NCI-H774 (cell line): ENCODE results near the gene IFTAP.

Experiments
- DNase-seq: peaks from one replicate; lab custom pipeline; 2025; lab: John Stamatoyannopoulos, UW

Gene IFTAP, protein sequence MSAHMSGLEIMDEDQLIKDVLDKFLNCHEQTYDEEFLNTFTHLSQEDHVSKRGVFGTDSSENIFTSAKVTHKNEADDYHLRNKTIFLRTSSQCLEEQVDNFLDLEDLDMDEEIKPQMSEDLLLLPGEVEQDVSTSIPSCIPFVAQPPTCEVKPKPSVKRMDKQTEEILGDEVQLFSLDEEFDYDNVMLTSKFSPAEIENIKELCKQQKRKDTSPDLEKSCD

DNA sequence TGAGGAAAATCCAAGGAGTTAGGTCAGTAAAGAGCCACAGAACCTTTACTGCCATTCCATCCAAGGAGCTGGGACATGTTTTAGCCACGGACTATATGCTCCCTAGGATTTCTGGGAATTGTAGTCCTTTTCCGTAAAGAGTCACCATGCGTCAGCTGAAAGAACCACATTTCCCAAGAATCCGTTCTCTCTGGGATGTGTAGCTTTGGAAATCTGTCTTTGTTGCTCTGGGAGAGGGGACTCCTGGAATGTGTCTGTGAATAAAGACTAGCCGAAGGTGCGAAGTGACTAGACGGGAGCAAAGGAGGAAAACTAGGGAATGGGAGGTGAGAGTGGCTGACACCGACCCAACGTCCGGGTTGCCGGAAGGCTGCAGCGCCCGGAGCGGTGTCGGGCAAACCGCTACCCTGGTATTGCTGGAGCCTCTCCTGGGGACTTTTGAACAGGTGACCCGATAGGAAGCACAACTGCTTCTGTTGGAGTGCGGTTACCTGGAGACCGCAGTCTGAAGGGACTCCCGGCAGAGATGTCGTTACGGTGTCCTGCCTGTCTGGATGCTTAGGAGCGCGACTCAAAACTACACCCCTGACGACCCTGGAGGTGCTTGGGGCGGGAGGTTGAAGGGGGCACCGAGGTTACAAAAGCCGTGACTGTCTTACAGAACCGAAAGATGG lies at the start of gene IFTAP:
Gene IFTAP (plus strand): TSS at position 187 of the 674 bp plus-strand sequence. CDS start 15,602 bp downstream, outside the sequence.
- peak; percentile 86 for DNase-seq

DNA sequence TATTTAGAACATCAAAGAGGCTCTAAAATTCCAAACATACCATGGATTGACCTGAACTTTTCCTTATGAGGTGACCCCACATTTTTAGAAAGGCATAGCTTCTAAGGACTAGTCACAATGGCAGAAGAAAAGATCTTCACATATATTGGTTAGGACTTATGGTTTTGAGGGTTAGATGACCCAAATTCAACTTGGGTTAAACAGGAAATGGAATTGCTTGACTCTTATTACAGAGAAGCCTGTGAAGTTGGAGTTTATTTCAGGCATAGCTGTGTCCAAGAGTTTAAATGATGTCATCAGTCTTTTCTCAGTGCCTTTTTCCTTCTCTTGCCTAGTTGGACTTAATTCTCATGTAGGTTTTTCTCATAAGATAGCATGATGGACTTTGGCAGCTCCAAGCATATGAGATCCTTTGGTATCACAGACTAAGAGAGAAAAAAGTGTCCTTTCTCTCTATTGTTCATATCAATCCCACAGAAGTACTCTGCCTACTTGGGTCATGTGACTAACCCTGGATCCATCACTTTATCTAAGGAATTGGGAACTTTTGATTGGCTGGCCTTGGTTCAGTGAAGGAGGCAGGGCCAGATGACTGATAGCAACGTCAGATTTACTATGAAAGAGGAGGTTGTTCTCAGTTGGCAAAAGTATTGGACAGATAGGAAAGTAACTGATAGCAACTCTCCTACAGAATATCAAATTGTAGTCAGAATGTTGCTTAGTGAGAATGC lies 43.8 kb upstream of the IFTAP start:
- no peak for DNase-seq

DNA sequence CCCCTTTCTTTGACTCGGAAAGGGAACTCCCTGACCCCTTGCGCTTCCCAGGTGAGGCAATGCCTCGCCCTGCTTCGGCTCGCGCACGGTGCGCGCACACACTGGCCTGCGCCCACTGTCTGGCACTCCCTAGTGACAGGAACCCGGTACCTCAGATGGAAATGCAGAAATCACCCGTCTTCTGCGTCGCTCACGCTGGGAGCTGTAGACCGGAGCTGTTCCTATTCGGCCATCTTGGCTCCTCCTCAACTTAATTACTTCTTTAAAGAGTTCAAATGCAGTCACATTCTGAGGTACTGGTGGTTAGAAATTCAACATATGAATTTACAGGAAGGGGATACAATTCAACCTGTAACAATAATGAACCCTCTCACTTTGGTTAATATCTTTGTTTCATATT lies 36.9 kb upstream of the IFTAP start:
- DNase-seq: peak; percentile 28

DNA sequence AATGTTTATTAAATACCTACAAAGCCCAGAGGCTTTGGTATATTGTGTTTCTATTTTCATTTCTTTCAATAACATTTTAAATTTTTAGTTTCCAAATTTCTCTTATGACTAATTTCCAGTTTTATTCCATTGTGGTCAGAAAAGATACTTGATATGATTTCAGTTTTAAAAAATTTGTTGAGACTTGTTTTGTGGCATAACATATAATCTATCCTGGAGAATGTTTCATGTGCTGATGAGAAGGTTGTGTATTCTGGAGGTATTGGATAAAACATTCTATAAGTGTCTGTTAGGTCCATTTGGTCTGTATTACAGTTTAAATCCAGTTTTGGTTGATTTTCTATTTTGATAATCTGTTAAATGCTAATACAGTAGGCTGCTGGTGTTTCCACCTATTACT lies 36.3 kb upstream of the IFTAP start:
- no peak for DNase-seq

DNA sequence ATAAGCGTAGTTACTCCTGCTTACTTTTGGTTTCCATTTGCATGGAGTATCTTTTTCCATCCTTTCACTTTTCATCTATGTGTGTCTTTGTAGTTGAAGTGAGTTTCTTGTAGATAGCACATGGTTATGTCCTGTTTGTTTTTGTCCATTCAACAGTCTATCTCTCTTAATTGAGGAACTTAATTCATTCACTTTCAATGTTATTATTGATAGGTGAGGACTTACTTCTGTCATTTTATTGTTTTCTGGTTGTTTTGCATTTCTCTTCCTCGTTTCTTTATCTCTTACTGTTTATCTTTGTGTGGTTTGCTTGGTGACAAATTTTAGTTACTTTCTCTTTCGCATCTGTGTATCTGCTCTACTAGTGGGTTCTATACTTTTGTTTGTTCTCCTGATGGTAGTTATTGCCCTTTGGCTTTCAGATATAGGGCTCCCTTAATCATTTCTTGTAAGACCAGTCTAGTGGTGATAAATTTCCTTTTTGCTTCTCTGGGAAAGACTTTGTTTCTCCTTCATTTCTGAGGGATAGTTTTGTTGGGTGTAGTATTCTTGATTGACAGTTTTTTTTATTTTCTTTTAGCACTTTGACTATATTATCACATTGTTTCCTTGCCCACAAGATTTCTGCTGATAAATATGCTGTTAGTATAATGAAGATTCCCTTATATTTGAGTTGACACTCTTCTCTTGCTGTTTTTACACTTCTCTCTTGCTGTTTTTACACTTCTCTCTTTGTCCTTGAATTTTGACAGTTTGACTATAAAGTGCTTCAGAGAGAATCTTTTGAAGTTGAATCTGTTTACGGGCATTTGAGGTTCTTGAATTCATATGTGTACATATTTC lies 35.5 kb upstream of the IFTAP start:
- DNase-seq: no peak

DNA sequence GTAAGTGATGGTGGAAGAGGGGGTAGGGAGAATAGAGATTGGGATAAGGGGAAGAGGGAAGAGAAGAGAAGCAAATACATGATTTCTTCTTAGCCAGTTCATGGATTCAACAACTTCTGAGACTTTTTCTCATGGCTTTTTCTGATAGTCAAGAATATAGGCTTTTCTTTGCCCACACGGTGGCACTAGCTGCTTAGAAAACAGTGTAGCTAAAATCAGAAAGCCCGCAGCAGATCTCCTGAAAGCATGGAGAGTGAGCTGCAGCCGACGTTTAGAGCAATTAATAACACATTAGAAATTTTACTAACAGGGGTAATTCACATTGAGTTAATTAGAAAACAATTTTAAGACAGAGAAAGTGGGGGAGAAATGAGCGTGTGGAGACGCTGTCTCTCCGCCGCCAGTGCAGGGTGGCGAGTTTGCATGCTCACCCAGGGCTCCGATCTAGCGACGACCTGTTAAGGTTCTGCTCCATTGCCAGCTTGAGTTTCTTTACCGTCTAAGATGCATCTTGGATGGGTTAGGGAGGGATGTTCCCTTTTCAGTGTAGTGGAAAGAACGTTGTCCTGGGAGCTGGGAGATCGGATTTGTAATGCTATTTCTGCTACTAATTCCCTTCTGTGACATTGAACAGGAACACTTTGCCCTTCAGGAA lies 29.8 kb upstream of the IFTAP start:
- DNase-seq: no peak

DNA sequence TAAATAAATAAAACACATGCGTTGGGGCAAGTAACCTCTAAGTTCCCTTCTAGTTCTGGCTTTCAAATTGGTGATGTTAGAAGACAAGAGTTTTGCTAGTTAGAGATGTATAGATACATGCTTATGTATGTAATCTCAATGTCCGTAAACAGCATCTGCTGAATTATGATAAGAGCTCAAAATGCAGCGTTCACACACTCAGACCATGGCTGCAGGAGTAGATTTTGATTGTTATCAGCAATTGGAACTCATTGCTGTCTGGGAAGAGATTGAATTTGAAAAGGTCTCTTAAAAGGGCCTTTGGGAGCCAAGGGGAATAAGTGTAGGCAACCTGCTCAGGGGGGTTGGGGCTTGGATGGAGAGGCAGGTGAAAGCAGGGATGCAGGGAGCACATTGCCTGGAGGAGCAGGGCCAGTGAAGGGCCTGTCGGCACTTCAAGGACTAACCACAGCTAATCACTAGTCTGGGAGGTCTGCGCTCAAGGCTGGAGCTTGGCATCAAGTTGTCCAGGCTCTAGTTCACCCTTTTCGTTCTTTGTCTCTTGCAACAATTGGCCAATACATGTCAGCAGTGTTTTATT lies 29.2 kb upstream of the IFTAP start:
- DNase-seq: no peak

DNA sequence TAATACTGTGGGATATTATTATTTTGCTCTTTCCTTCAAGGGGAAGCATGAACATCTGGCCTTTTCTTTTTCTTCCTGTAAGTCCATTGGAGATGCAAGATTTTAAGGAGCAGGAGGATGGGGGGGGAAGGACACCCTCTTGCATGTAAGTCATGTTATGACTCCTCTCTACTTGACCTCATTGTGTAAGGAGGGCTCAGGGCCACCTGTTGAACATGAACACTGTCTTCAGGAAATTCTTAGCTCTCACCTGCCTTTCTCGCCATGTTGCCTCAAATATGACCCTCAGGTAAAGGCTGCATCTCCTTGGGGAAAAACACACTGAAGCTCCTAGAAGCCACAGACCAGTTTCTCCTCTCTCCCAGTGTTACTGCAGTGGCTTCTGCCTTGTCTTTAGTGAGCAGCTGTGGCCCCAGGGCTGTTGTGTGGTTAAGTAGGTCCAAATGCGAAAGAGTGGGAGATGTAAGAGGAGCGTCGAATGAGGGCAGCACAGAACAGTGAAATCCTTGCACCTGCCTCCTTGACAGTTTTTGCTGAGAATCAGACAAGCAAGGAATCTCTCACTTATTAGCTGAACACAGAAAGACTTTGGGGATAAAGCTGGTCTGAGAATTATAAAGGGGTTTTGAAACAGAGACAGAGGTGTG lies 27.8 kb upstream of the IFTAP start:
- no peak for DNase-seq

DNA sequence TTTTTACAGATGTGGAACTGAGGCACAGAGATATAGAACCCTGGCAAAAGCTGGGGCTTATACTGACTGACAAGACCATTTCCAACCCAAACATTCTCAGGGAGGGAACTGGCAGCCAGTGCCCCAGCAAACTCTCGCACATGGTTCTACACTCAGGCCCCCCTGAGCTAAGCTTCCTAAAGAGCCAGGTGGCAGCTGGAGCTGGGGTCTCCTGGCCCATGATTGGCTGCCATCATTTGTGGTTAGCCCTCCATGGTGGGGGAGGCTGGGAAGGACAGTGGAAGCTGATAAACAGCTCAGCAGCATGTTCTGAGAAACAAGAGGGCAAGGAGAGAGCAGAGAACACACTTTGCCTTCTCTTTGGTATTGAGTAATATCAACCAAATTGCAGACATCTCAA lies 26.6 kb upstream of the IFTAP start, which contains the start of gene RAG1:
Gene RAG1 (plus strand): TSS at position 314 of the 400 bp plus-strand sequence. CDS start 5,298 bp downstream, outside the sequence.
- no peak for DNase-seq

DNA sequence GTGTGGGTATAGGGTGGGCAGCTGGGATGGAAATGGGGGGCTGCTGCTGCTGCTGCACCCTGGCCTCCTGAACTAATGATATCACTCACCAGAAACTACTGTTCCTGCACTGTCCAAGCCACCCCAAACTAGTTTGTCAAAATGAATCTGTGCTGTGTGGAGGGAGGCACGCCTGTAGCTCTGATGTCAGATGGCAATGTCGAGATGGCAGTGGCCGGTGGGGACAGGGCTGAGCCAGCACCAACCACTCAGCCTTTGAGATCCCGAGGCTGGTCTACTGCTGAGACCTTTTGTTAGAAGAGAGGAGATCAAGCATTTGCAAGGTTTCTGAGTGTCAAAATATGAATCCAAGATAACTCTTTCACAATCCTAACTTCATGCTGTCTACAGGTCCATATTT lies 25.2 kb upstream of the IFTAP start:
- DNase-seq: no peak

DNA sequence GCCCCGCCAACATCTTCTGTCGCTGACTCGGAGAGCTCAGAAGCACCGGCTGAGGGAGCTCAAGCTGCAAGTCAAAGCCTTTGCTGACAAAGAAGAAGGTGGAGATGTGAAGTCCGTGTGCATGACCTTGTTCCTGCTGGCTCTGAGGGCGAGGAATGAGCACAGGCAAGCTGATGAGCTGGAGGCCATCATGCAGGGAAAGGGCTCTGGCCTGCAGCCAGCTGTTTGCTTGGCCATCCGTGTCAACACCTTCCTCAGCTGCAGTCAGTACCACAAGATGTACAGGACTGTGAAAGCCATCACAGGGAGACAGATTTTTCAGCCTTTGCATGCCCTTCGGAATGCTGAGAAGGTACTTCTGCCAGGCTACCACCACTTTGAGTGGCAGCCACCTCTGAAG lies 19.8 kb upstream of the IFTAP start:
- no peak for DNase-seq

DNA sequence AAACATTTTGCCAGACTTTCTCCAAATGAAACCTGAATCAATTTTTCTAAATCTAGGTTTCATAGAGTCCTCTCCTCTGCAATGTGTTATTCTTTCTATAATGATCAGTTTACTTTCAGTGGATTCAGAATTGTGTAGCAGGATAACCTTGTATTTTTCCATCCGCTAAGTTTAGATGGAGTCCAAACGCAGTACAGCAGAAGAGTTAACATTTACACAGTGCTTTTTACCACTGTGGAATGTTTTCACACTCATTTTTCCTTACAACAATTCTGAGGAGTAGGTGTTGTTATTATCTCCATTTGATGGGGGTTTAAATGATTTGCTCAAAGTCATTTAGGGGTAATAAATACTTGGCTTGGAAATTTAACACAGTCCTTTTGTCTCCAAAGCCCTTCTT lies 16.9 kb upstream of the IFTAP start:
- DNase-seq: no peak

DNA sequence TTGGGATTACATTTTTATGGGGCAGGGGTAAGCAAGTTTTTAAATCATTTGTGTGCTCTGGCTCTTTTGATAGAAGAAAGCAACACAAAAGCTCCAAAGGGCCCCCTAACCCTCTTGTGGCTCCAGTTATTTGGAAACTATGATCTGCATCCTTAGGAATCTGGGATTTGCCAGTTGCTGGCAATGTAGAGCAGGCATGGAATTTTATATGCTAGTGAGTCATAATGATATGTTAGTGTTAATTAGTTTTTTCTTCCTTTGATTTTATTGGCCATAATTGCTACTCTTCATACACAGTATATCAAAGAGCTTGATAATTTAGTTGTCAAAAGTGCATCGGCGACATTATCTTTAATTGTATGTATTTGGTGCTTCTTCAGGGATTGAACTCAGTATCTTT lies 16.4 kb upstream of the IFTAP start:
- DNase-seq: no peak

DNA sequence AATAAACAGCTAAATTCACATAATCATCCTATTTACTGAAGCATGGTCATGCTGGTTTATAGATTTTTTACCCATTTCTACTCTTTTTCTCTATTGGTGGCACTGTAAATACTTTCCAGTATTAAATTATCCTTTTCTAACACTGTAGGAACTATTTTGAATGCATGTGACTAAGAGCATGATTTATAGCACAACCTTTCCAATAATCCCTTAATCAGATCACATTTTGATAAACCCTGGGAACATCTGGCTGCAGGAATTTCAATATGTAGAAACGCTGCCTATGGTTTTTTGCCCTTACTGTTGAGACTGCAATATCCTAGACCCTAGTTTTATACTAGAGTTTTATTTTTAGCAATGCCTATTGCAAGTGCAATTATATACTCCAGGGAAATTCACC lies 15.8 kb upstream of the IFTAP start:
- DNase-seq: no peak

DNA sequence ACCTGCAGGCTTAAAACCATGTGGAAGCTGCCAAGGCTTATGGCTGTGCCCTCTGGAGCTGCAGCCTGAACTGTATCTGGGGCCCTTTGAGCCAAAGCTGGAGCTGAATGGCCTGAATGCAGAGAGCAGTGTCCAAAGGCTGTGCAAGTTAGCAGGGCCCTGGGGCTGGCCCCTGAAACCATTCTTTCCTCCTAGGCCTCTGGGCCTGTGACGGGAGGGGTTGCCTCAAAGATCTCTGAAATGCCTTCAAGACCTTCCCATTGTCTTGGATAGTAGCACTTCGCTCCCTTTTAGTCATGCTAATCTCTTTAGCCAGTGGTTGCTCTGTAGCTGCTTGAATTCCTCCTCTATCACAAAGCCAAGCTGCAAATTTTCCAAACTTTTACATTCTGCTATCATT lies 12.8 kb upstream of the IFTAP start:
- DNase-seq: no peak

DNA sequence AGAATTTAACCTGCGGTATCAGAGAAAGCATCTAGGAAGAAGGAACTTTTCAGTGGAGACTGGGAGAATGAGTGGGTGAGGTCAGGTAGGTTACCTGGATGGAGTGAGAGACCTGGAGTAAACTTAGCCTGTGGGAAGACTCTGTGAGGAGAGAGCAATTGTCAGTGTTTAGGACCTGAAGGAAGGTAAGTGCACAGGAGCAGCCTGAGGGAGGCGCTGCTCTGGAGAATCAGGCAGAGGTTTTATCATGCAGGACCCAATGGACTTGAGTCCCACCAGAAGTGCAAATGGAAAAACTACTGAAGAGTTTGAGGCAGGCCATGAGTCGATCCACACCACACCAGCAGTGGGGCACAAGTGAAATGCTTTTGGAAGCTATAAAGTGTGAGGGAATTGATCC lies 10.6 kb upstream of the IFTAP start:
- no peak for DNase-seq

DNA sequence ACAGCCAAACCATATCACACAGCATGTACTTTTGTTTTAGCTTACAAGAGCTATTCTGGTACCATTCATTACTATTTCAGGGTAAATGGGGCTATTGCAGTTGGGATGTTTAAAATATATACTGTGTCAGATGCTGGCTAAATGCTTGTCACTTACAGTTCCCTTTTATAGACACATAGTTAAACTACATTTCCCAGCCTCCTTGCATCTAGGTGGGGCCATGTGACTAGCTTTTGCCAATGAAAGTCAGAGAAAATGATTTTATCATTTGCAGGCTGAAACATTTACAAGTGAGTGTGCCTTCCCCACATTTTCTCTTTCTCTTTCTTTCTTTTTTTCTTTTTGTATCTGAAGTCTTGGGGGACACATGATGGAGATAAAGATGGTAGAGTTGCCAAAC lies 7.8 kb upstream of the IFTAP start:
- no peak for DNase-seq

DNA sequence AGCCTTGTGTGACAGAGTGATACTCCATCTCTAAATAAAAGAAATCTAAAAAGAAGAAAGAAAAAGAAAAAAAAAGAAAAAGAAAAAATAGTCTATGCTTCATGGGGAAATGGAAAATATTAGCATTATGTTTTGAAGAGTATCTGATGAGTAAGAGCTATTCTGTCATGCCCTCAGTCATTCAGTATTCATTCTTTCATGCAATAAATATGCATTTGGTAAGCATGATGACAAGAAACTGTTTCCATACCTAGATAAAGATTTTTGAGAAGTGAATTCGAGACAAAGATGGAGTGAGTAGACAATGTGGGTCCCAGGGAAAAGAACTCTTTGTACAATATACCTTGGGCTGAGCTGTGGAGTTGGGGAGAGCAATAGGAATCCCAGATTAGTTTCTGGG lies 6.2 kb upstream of the IFTAP start:
- no peak for DNase-seq

DNA sequence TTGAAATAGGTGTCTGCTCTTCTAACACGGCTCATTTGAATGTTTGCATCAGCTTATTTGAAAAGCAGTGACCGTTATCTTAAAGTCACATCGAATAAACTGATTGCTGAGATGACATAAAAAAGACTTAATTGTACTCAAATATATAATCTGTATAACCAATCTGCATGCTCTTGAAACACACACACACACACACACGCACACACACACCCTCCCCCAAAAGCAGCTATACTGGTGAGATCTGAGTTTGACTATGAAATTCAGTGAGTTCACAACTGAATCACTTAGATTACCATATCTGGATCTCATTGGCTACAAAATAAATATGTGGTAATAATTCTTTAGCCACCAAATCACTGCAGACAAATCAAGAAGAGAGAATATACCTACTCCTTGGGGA lies 3.8 kb upstream of the IFTAP start:
- no peak for DNase-seq

DNA sequence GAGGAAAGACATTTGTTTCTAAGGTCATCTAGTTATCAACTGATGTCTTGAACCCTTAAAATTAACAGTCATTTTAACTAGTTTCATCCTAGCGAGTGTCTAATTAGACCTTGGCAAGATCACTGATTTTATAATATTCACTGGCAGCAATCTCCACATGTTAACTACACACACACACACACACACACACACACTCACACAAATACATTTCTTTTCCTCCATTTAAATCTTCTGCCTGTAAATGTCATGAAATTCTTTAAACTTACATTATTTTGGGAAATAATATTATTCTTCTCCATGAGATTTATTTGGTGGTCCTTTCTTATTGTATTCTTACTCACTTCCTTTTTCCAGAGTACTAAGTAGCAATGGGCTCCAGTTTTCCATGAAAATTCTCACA lies 2.9 kb upstream of the IFTAP start:
- DNase-seq: no peak

DNA sequence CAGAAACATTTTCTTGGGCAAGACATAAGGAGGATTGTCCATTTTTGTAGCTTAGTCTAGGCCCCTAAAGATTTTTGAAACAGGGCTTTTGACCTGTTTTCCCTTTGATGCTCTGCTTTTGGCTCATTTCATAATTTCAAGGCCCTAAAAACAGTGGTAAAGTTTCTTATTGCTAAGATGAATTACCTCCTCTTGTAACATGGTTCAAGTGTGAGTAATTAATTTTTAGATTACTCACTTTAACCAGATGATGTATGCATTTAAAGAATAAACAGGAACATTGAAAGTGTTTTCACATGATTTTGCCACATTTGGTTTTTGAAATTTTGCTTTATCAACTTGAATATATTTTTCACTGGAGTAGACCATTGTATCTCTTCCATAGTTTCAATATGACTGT lies 2.6 kb downstream of the IFTAP start:
- no peak for DNase-seq
